Measurements from ENCODE around the gene TEX44.
A peak's percentile ranks its signal among the peaks of the same experiment; 100 is the strongest.

The TEX44 gene

GRCh38 chr2:231602859-231603467, 10.3 kb downstream of the TEX44 start:
- TF ChIP-seq CTCF (conservative IDR thresholded peaks at IDR 0.05): no peak
- H3K27ac ChIP-seq: no peak overlapping the region

- no peak for TF ChIP-seq CTCF (conservative IDR thresholded peaks at IDR 0.05)
- peak overlapping the region; percentile 71 for H3K27ac ChIP-seq
These were observed 11.5 kb downstream of the TEX44 start for GRCh38 chr2:231604101-231604684.

GRCh38 chr2:231604685-231605606, 12.3 kb downstream of the TEX44 start:
- H3K27ac ChIP-seq: peak overlapping the region; percentile 71
- TF ChIP-seq CTCF (conservative IDR thresholded peaks at IDR 0.05): no peak

GRCh38 chr2:231605607-231606091, 13.0 kb downstream of the TEX44 start:
- no peak overlapping the region; the same call in 1 of the 2 replicates for H3K27ac ChIP-seq
- TF ChIP-seq CTCF (conservative IDR thresholded peaks at IDR 0.05): no peak

GRCh38 chr2:231606941-231607340, 14.3 kb downstream of the TEX44 start:
- no peak overlapping the region for H3K27ac ChIP-seq
- no peak for TF ChIP-seq CTCF (conservative IDR thresholded peaks at IDR 0.05)

- no peak for TF ChIP-seq CTCF (conservative IDR thresholded peaks at IDR 0.05)
- no peak overlapping the region for H3K27ac ChIP-seq
These were observed 18.8 kb downstream of the TEX44 start for GRCh38 chr2:231611273-231612108.
